Heart left ventricle (tissue), 16 donors: Measurements from ENCODE around the gene ZNF43. TPM values are rescaled to one million over a fixed set of nuclear protein-coding genes. Genes with fewer than 3 reads are reported as not detected.
"Not testable (repeated sequence)": the region's sequence is repeated elsewhere in the genome, so short reads cannot be mapped to it uniquely, and the experiment has no call there.

Experiments used
- ATAC-seq, 4 donors: fragments of 200-7000 bp; cut with Tn5 transposase; one replicate each; pipeline ENCODE4 v1.9.1; 2020 to 2022; ENCODE audit warnings: moderate library complexity in 4 of 4, mild to moderate bottlenecking in 3 of 4, moderate number of reproducible peaks in 1 of 4
- DNase-seq, 5 donors: peaks; one replicate each; pipeline ENCODE4 v3.0.0-alpha.2; 2020
- H3K27ac ChIP-seq, 12 donors: fragments of 200-600 bp; sonication (generic) in 4 of 12; one replicate each; pipeline versions ENCODE4 v1.5.0 to v1.8.0; 2016 to 2022; ENCODE audit warnings: mild to moderate bottlenecking in 2 of 12
- H3K27me3 ChIP-seq, 9 donors: fragments of 200-600 bp; sonication (generic) in 2 of 9; one replicate each; pipeline versions ENCODE4 v1.5.1 to v1.8.0; 2016 to 2022; ENCODE audit warnings: mild to moderate bottlenecking in 3 of 9
- H3K36me3 ChIP-seq, 9 donors: fragments of 200-600 bp; sonication (generic) in 2 of 9; one replicate each; pipeline versions ENCODE4 v1.5.0 to v1.8.0; 2018 to 2022; ENCODE audit warnings: mild to moderate bottlenecking in 2 of 9
- H3K4me1 ChIP-seq, 12 donors: fragments of 200-600 bp; sonication (generic) in 4 of 12; one replicate each; pipeline versions ENCODE4 v1.5.0 to v1.8.0; 2016 to 2022; ENCODE audit warnings: mild to moderate bottlenecking in 3 of 12
- H3K4me3 ChIP-seq, 12 donors: fragments of 200-600 bp; sonication (generic) in 4 of 12; one replicate each; pipeline versions ENCODE4 v1.5.0 to v1.8.0; 2017 to 2022; ENCODE audit warnings: mild to moderate bottlenecking in 9 of 12, moderate library complexity in 4 of 12
- H3K9me3 ChIP-seq, 12 donors: fragments of 200-600 bp; sonication (generic) in 4 of 12; one replicate each; pipeline versions ENCODE4 v1.5.0 to v1.8.0; 2016 to 2022; ENCODE audit warnings: mild to moderate bottlenecking in 1 of 12
- CTCF ChIP-seq, 12 donors: fragments of 200-600 bp; sonication (generic) in 4 of 12; IDR thresholded peaks; one replicate each; pipeline versions ENCODE4 v1.5.0 to v1.8.0; 2018 to 2022; ENCODE audit warnings: antibody characterized with exemption in 12 of 12, mild to moderate bottlenecking in 5 of 12
- POLR2A ChIP-seq, 2 donors: fragments of 450-650 bp; IDR thresholded peaks; one replicate each; pipeline ENCODE4 v1.6.1; 2017; ENCODE audit warnings: antibody characterized with exemption in 2 of 2, mild to moderate bottlenecking in 2 of 2, moderate library complexity in 2 of 2
- WGBS, 4 donors: extraction: QIAGEN DNeasy Blood & Tissue Kit in 2 of 4; methylation state at CpG; one replicate each; pipeline versions ENCODE4 v1.1.5 to v1.1.7; 2013 to 2018; 5-methylcytosine and 5-hydroxymethylcytosine counted together
- intact Hi-C, 10 donors: fragments of 100-400 bp; cut with DNase I; formaldehyde crosslinking; loops; one replicate each; pipeline versions ENCODE4 v1.11.1 to v1.14.2; 2022
- polyA plus RNA-seq, 2 donors: library from polyadenylated mRNA; stranded (reverse); fragments of 200-250 nt; gene quantifications; one replicate each; pipeline ENCODE4 v1.2.3, GENCODE V29; 2013
- total RNA-seq, 9 donors: library from RNA; depleted of rRNA in 2 of 9; stranded (reverse); fragments of >200 nt in 2 of 9; fragmentation: NEBNext Ultra II Directional in 3 of 9; extraction: Animal tissue kit (Norgen Biotek cat#: 25700) in 3 of 9; gene quantifications; one replicate each; pipeline versions ENCODE4 v1.1.0 to v1.2.4, GENCODE V29; 2016 to 2023
- donor health status: ischemic (EF 13 %, LVEDD 7.1; RV severe dilation, severe dysfunction).
- donor health status: healthy with polysubstance abuse.
- donor health status: DM: no; HTN: yes; CAD: no.
- donor health status: DM: no; HTN: no; CAD: no.
- donor health status: ischemic (EF 25% LVEDD 6.9; RV normal size, moderate dysfunction).
- donor health status: ischemic (EF 25% LVEDD 5.7; RV mildly dilated, moderate dysfunction).
- donor health status: healthy.
- donor health status: DM: yes; HTN: yes; CAD: no.
- donor health status: ischemic (EF 35%, LVEDD 5.7; RV mildly dilated, moderate dysfunction).
- donor health status: nonischemic (EF 11% LVEDD 7.7; RV severe dilation, severe dysfunction).
- donor health status: DM: yes; HTN: yes; CAD: no.
- donor health status: PGD.
- donor health status: ischemic (EF 29% LVEDD 5.4; RV normal size, mild dysfunction).
- donor health status: nonischemic (EF 23%, LVEDD 6.1; RV moderate dilation, normal function).

The ZNF43 gene
- total and polyA plus RNA-seq, 11 donors, result 2.6 to 13.8 (median 6.0) TPM

GRCh38 chr19:21878646-21879045 is 42.7 kb upstream of the ZNF43 start:
- Histone ChIP-seq H3K4me1 (no peaks in the 10 kb centered on the region), H3K36me3 (no peaks in the 10 kb centered on the region), H3K4me3 (no peak overlapping the region), H3K27ac (no peak overlapping the region), H3K27me3 (no peaks in the 10 kb centered on the region), H3K9me3 (no peaks in the 10 kb centered on the region)
- ATAC-seq (no peak), DNase-seq (no peak)
- intact Hi-C loops, result no loop called here
- TF ChIP-seq CTCF (IDR thresholded peaks at IDR 0.05), result no peak
- no peak for TF ChIP-seq POLR2A (IDR thresholded peaks at IDR 0.05)
- WGBS, 4 donors, result 76 to 85% (median 81%) methylated on average over 4 of the region's 4 CpGs

- no peak overlapping the region for H3K4me3 ChIP-seq
- H3K27me3 ChIP-seq, result no peaks in the 10 kb centered on the region
- WGBS, 4 donors, result 72 to 81% (median 79%) methylated on average over 2 of the region's 2 CpGs
- no peak overlapping the region for H3K27ac ChIP-seq
- TF ChIP-seq CTCF (IDR thresholded peaks at IDR 0.05) (no peak), POLR2A (IDR thresholded peaks at IDR 0.05) (no peak)
- no peaks in the 10 kb centered on the region for H3K36me3 ChIP-seq
- ATAC-seq (no peak), DNase-seq (no peak)
- intact Hi-C loops, result no loop called here
- H3K4me1 ChIP-seq, result no peaks in the 10 kb centered on the region
- H3K9me3 ChIP-seq, result no peaks in the 10 kb centered on the region
Measured at GRCh38 chr19:21877976-21878375, 42.0 kb upstream of the ZNF43 start.

- H3K36me3 ChIP-seq, H3K27me3 ChIP-seq, intact Hi-C loops, H3K4me3 ChIP-seq, ATAC-seq, H3K27ac ChIP-seq, H3K4me1 ChIP-seq, H3K9me3 ChIP-seq, DNase-seq: not testable (repeated sequence)
- 81 to 95% (median 87%) methylated on average over 4 to 7 of the region's 7 CpGs for WGBS, 4 donors
Measured at GRCh38 chr19:21876608-21877007, 40.6 kb upstream of the ZNF43 start.

- intact Hi-C loops, result no loop called here
- TF ChIP-seq CTCF (IDR thresholded peaks at IDR 0.05) (no peak), POLR2A (IDR thresholded peaks at IDR 0.05) (no peak)
- WGBS, 4 donors, result 36 to 40% (median 36%) methylated on average over 9 of the region's 9 CpGs
Measured at GRCh38 chr19:21856773-21857514, 21.0 kb upstream of the ZNF43 start.

More at GRCh38 chr19:21856773-21857514, 21.0 kb upstream of the ZNF43 start:
- ATAC-seq (no peak), DNase-seq (no peak)
- peaks cover 0 to 6% (median 4%) of the 10 kb centered on the region in 12 donors for H3K4me1 ChIP-seq
- H3K9me3 ChIP-seq, result no peaks in the 10 kb centered on the region
- peaks cover 0 to 15% (median 0%) of the 10 kb centered on the region in 9 donors for H3K27me3 ChIP-seq
- no peak overlapping the region for H3K4me3 ChIP-seq
- no peak overlapping the region for H3K27ac ChIP-seq
- no peaks in the 10 kb centered on the region for H3K36me3 ChIP-seq
